Stimulated activated CD8-positive, alpha-beta memory T cell treated with anti-CD3 and anti-CD28 coated beads, Interleukin-4, amount 100 ng/mL, for 4 hours (primary cell): ENCODE results near the gene ENTHD1.
"Not testable (repeated sequence)": the region's sequence is repeated elsewhere in the genome, so short reads cannot be mapped to it uniquely, and the experiment has no call there.

ENCODE experiments used
- DNase-seq, 2 donors: peaks; one replicate each; pipeline ENCODE4 v3.0.0-alpha.2; 2020; ENCODE audit warnings: low read depth in 2 of 2, low spot score in 1 of 2

ENTHD1 gene

GRCh38 chr22:39900306-39901227, 7.0 kb upstream of the ENTHD1 start, which contains the start of gene GRAP2:
Gene GRAP2 (plus strand): TSS chr22:39901084. CDS start chr22:39947107, 46,023 bp downstream.
- DNase-seq, result peak; percentile 43 to 45

- no peak for DNase-seq
These were observed 5.4 kb upstream of the ENTHD1 start for GRCh38 chr22:39898997-39899396.

DNA sequence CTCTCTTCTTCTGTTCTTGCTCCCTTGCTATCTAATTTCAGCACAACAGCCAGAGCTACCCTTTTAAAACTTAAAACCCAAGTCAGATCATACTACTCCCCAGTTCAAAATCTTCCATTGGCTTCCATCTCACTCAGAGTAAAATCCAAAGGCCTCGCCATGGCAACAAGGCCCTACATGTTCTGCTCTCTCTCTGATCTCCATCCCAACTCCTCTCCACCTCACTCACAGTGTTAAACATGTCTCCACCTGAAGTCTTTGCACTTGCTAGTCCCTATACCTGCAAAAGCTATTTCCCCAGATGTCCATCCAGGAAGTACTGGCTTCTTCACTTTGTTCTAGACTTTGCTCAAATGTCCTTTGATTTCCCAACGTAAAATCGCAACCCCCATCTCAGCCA, 4.3 kb upstream of the ENTHD1 start:
- DNase-seq, result no peak

DNA sequence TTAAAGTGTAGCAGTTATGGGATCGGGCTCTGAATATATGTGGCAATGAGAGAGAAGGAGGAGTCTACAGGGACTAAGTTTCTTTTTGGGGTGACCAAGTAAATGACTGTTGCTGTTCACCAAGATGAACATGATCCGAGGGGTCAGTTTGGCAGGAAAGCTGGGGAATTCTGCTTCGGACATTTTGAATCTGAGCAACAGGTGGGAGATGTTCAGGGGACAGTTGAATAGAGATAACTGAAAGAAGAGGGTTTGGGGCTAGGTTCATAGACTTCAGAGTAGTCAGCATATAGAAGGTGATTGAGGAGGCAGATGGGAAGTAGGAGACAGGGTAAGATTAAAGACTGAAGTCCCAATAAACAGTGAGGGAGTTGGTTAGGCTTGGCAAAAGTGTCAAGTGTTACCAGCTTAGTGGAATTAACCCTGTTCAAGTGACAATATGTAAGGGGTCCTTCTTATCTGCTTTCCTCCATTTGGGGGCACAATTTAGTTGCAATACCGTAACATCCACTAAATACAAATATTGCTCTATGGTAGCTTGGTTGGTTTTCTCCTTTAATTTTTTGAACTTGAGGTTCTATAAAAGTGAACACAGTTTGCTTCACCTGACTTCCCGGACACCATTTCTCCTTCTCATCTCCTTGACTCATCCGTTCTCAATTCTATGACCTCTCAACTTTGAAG, 2.9 kb upstream of the ENTHD1 start:
- DNase-seq, result no peak

- no peak for DNase-seq
These were observed 2.1 kb upstream of the ENTHD1 start for GRCh38 chr22:39895682-39896081.

GRCh38 chr22:39894554-39895092, 1.1 kb upstream of the ENTHD1 start:
- DNase-seq, result no peak

DNA sequence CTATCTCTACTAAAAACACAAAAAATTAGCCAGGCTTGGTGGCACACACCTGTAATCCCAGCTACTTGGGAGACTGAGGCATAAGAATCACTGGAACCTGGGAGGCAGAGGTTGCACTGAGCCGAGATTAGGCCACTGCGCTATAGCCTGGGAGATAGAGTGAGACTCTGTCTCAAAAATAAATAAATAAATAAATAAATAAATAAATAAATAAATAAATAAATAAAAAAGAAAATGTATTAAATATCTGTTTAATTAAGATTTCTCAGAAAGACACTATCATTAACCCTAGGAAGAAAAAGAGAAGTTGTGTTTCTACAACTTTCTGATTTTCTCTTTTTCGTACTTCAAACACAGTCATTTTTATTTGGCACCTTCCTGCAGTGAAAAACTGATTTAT, 3.6 kb downstream of the ENTHD1 start:
- not testable (repeated sequence) for DNase-seq

GRCh38 chr22:39883057-39883456, 10.5 kb downstream of the ENTHD1 start:
- DNase-seq, result no peak

DNA sequence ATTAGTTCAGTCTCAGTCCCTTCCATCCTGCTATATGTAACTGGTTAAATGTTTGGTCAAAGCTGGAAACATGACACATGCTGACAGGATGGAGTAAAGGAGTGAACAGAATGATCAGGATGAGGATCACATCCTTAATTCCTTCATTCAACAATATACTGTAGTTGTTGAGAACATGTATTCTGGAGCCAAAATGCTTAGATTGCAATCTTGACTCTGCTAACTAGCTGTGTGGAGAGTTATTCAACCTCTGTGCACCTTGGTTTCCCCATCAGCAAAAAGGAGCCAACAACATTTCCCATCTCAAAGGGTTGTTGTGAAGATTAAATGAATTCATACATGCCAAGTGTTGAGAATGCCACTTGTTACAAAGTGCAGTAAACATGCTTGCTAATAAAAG, 12.8 kb downstream of the ENTHD1 start:
- DNase-seq, result no peak

- no peak for DNase-seq
These were observed 16.3 kb downstream of the ENTHD1 start for GRCh38 chr22:39877079-39877845.

GRCh38 chr22:39875176-39875885, 18.2 kb downstream of the ENTHD1 start:
- DNase-seq, result not testable (repeated sequence)

GRCh38 chr22:39873965-39874364, 19.6 kb downstream of the ENTHD1 start:
- no peak for DNase-seq

DNA sequence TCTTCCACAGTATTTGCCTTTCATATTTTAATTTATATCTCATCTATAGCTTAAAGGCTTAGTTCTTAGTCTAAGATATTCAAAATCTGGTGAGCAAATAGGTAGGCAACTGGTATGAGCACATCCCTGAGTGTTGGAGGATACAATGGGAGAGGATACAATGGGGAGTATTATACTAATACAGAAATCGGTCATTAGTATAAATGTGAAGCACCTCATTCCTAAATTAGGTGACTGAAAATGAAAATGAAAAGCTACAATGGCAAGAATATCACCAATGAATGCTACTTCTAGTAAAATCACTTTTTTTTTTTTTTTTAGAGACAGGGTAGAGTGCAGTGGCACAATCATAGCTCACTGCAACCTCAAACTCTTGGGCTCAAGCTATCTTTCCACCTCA, 21.0 kb downstream of the ENTHD1 start:
- no peak for DNase-seq

DNA sequence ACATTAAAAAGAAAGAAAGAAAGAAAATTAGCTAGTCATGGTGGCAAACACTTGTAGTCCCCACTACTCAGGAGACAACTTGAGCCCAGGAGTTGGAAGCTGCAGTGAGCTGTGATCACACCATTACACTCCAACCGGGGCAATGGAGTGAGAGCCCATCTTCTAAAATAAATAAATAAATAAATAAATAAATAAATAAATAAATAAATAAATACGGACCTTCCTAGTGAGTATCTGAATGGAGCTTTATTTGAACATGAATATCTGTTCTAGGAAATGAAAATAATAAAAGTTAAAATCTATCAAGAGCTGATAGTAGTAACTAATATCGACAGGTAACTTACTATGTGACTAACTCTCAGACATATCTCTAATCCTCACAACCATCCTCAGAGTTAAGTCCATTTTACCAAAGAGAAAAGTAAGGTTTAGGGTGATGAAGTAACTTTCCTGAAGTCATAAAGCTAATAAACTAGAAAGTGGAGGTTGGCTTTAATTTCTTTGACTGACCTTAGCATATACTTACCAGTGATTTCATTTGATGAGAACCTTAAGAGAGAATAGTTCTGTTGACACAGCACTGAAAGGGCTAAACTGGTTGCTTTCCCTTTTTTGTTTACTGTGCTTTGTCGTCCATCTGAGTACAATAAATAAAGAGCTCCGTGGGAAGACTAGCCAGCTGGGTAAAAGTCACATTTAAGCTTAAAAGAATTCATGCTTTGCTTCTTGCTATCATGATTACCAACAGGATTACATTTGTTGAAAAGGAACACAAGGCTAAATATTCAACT, 22.4 kb downstream of the ENTHD1 start:
- no peak for DNase-seq

GRCh38 chr22:39869797-39870196, 23.8 kb downstream of the ENTHD1 start:
- DNase-seq, result not testable (repeated sequence)

DNA sequence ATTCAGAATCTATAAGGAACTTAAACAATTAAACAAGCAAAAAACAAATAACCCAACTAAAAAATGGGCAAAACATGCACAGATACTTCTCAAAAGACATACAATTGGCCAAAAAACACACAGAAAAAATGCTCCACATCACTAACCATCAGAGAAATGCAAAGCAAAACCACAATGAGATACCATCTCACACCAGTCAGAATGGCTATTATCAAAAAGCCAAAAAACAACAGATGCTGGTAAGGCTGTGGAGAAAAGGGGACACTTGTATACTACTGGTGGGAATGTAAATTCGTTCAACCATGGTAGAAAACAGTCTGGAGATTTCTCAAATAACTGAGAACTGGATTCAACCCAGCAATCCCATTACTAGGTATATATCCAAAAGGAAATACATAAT, 24.8 kb downstream of the ENTHD1 start:
- no peak for DNase-seq

GRCh38 chr22:39859903-39860588, 33.5 kb downstream of the ENTHD1 start:
- no peak for DNase-seq

DNA sequence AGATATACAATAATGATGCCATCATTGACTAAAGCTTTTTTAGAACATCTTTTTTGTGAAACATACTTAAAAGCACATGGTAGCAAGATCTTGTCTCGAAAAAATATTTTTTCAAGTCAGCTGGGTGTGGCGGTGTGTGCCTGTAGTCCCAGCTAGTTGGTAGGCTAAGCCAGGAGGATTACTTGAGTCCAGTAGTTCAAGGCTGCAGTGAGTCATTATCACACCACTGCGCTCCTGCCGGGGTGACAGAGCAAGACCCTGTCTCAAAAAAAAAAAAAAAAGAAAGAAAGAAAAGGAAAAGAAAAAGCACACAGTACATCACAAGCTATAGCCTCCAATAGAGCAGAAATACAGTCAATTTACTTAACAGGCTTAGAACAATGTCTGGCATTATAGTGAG, 37.0 kb downstream of the ENTHD1 start:
- DNase-seq, result no peak

- no peak for DNase-seq
These were observed 40.8 kb downstream of the ENTHD1 start for GRCh38 chr22:39852799-39853198.
